Measurements from ENCODE around the gene LRG1. TPM values are rescaled to one million over a fixed set of nuclear protein-coding genes. Genes with fewer than 3 reads are reported as not detected.

Gene LRG1
- total RNA-seq, 1 donor from 2014 or later = 3.3 TPM

DNA sequence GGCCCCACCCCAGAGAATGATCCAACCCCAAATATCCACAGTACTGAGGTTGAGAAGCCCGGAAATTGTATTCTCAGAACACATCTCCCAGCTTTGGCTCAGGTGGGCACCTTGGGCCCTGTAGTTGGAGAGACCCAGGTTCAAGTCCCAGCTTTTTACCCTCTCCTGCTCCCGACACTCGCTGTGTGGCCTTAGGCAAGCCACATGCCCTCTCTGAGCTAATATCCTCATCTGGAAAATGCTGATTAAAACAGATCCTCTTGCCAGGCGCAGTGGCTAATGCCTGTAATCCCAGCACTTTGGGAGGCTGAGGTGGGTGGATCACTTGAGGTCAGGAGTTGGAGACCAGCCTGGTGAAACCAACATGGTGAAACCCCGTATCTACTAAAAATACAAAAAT lies 24.1 kb downstream of the LRG1 start:
- intact Hi-C loops (cut with DNase I) = no loop called here

DNA sequence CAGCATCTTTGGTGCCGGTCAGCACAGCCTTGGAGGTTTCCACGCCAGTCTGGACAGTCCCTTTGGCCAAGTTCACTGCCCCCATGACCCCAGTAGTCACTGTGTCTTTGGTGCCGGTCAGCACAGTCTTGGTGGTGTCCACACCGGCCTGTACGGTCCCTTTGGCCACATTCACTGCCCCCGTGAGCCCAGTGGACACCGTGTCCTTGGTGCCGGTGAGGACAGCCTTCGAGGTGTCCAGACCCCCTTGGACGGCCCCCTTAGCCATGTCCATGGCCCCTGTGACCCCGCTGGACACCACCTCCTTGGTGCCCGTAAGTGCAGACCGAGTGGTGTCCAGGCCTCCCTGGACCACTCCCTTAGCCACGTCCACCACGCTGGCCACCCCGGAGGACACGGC lies 26.6 kb downstream of the LRG1 start:
- Histone ChIP-seq H3K9me3 (no peaks in the 10 kb centered on the region), H3K36me3 (no peaks in the 10 kb centered on the region), H3K4me3 (no peak overlapping the region), H3K4me1 (peaks cover 2 to 7% of the 10 kb centered on the region in 2 donors), H3K27me3 (no peaks in the 10 kb centered on the region), H3K27ac (no peak overlapping the region)
- TF ChIP-seq, protein P1, sequence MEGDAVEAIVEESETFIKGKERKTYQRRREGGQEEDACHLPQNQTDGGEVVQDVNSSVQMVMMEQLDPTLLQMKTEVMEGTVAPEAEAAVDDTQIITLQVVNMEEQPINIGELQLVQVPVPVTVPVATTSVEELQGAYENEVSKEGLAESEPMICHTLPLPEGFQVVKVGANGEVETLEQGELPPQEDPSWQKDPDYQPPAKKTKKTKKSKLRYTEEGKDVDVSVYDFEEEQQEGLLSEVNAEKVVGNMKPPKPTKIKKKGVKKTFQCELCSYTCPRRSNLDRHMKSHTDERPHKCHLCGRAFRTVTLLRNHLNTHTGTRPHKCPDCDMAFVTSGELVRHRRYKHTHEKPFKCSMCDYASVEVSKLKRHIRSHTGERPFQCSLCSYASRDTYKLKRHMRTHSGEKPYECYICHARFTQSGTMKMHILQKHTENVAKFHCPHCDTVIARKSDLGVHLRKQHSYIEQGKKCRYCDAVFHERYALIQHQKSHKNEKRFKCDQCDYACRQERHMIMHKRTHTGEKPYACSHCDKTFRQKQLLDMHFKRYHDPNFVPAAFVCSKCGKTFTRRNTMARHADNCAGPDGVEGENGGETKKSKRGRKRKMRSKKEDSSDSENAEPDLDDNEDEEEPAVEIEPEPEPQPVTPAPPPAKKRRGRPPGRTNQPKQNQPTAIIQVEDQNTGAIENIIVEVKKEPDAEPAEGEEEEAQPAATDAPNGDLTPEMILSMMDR (IDR thresholded peaks at IDR 0.05) = no peak
- intact Hi-C loops (cut with DNase I) = no loop called here
- DNase-seq (ENCODE audit: low spot score in 2 of 2) = no peak

More for the DNA sequence above, 24.1 kb downstream of the LRG1 start:
- Histone ChIP-seq H3K27ac (no peak overlapping the region), H3K36me3 (no peaks in the 10 kb centered on the region), H3K9me3 (no peaks in the 10 kb centered on the region), H3K4me3 (no peak overlapping the region), H3K27me3 (no peaks in the 10 kb centered on the region), H3K4me1 (peaks cover 3 to 13% of the 10 kb centered on the region in 2 donors)
- DNase-seq (ENCODE audit: low spot score in 2 of 2) = no peak
- TF ChIP-seq, protein P1 (IDR thresholded peaks at IDR 0.05) = no peak

DNA sequence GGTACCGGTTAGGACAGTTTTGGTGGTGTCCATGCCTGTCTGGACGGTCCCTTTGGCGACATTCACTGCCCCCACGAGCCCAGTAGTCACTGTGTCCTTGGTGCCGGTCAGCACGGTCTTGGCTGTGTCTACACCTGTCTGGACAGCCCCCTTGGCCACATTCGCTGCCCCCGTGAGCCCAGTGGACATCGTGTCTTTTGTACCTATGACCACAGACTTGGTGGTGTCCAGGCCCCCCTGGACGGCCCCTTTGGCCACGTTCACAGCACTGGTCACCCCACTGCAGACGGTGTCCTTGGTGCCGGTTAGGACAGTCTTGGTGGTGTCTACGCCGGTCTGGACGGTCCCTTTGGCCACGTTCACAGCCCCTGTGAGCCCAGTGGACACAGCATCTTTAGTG lies 27.8 kb downstream of the LRG1 start:
- Histone ChIP-seq H3K36me3 (no peaks in the 10 kb centered on the region), H3K27ac (no peak overlapping the region), H3K4me3 (no peak overlapping the region), H3K4me1 (no peaks in the 10 kb centered on the region), H3K27me3 (no peaks in the 10 kb centered on the region), H3K9me3 (no peaks in the 10 kb centered on the region)
- intact Hi-C loops (cut with DNase I) = no loop called here
- TF ChIP-seq, protein P1 (IDR thresholded peaks at IDR 0.05) = no peak
- DNase-seq (ENCODE audit: low spot score in 2 of 2) = no peak

DNA sequence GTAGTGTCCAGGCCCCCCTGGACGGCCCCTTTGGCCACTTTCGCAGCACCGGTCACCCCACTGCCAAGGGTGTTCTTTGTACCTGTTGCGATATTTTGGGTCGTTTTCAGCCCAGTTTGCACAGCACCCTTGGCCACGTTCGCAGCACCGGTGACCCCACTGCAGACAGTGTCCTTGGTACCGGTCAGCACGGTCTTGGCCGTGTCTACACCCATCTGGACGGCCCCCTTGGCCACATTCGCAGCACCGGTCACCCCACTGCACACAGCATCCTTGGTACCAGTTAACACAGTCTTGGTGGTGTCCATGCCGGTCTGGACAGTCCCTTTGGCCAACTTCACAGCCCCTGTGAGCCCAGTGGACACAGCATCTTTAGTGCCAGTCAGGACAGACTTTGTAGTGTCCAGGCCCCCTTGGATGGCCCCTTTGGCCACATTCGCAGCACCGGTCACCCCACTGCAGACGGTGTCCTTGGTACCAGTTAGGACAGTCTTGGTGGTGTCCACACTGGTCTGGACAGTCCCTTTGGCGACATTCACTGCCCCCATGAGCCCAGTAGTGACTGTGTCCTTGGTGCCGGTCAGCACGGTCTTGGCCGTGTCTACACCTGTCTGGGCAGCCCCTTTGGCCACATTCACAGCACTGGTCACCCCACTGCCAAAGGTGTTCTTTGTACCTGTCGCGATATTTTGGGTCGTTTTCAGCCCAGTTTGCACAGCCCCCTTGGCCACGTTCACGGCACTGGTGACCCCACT lies 28.4 kb downstream of the LRG1 start:
- Histone ChIP-seq H3K9me3 (no peaks in the 10 kb centered on the region), H3K27me3 (no peaks in the 10 kb centered on the region), H3K4me3 (no peak overlapping the region), H3K27ac (no peak overlapping the region), H3K4me1 (no peaks in the 10 kb centered on the region), H3K36me3 (no peaks in the 10 kb centered on the region)
- TF ChIP-seq, protein P1 (IDR thresholded peaks at IDR 0.05) = no peak
- intact Hi-C loops (cut with DNase I) = no loop called here
- DNase-seq (ENCODE audit: low spot score in 2 of 2) = no peak

DNA sequence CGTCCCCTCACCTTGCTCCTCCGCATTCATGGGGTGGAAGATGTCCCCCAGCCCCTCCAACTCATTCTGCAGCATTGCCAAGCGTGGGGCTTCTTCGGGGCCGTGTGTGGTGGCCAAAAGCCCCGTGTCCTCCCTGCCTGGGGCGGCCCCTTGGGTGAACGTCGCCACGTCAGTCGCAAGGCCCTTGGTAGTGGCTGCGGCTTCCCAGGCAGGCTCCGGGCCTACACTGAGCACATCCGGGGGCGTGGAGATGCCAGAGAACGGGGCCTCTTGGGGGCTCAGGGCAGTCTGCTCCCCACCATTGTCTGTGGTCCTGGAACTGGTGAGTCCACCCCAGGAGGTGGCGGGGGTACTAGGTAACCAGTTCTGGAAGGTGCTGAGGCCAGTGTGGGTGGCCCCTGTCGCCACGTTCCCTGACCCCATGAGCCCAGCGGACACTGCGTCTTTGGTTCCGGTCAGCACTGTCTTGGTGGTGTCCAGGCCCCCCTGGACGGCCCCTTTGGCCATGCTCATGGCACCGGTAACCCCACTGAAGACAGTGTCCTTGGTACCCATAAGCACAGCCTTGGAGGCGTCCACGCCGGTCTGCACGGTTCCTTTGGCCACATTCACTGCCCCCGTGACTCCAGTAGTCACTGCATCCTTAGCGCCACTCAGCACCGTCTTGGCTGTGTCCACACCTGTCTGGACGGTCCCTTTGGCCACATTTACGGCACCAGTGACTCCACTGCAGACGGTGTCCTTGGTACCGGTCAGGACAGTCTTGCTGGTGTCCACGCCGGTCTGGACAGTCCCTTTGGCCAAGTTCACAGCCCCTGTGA lies 29.2 kb downstream of the LRG1 start:
- intact Hi-C loops (cut with DNase I) = no loop called here
- TF ChIP-seq, protein P1 (IDR thresholded peaks at IDR 0.05) = no peak
- H3K4me3 ChIP-seq = no peak overlapping the region
- H3K9me3 ChIP-seq = no peaks in the 10 kb centered on the region
- H3K36me3 ChIP-seq = no peaks in the 10 kb centered on the region
- no peak overlapping the region for H3K27ac ChIP-seq
- no peaks in the 10 kb centered on the region for H3K27me3 ChIP-seq
- no peaks in the 10 kb centered on the region for H3K4me1 ChIP-seq
- no peak for DNase-seq (ENCODE audit: low spot score in 2 of 2)

All from ascending aorta (tissue), 2 donors.